Measurements from ENCODE around the gene NRROS.

DNA sequence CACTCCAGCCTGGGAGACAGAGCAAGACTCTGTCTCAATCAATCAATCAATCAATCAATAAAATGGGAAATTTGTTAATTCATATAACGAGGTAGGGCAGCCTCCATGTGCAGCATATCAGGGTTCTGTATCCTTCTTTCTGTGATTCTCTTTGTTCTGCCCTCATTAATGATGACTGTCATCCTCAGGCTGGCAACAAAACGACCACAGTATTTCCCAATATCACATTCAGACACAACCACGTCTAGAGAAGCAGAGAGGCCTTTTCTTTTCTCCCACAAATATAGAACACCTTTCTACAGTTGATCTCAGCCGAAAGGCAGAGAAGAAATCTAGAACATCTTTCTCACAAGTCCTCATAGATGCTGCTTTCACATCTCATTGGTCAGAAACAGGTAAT lies 61.3 kb downstream of the NRROS start:
- TF ChIP-seq EZH2 (IDR thresholded peaks at IDR 0.05; ENCODE audit: borderline replicate concordance, control insufficient read depth, low read depth, low read length) (no peak), RCOR1 (conservative IDR thresholded peaks at IDR 0.05; ENCODE audit: low read depth, low read length) (no peak), CHD2 (IDR thresholded peaks at IDR 0.05; ENCODE audit: borderline replicate concordance, low read depth, low read length) (no peak)

All from GM12878 (cell line).